Stimulated activated CD8-positive, alpha-beta memory T cell treated with anti-CD3 and anti-CD28 coated beads, Interleukin-4, amount 100 ng/mL, for 4 hours (primary cell): ENCODE data around the gene AOC1.
"Not testable (repeated sequence)": the region's sequence is repeated elsewhere in the genome, so short reads cannot be mapped to it uniquely, and the experiment has no call there.

Experiments used
- DNase-seq, 2 donors: peaks; one replicate each; pipeline ENCODE4 v3.0.0-alpha.2; 2020; ENCODE audit warnings: low read depth in 2 of 2, low spot score in 1 of 2

The AOC1 gene

DNA sequence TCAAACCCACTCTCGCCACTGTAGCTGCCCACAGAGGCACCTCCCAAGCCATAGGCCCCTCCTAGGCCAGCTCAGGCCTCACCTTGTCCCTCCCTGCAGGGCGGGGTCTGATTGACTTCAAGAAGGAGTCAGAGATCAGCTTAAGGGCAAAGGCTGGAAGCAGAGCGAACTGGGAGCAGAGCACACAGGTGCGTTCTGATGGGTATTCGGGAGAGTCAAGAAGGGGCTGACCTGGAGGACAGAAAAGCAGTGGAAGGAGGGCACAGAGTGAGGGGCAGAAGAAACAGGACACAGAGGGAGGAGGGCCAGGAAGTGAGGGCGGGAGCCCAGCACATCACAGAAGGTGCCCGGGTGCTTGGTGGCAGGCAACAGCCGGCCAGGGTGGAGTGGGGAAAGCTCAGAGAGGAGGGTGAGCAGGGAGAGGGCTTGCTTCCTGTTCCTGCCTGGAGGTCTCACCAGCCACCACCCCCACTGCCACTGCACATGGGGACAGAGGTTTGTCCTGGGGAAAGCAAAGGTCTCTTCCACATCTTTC lies at the start of gene AOC1:
TSS of gene AOC1 (plus strand) at position 147 of the 535 bp plus-strand sequence. CDS start 3,954 bp downstream, outside the sequence.
- no peak for DNase-seq

- DNase-seq = no peak
These were observed 49.0 kb upstream of the AOC1 start for GRCh38 chr7:150803161-150803860.

DNA sequence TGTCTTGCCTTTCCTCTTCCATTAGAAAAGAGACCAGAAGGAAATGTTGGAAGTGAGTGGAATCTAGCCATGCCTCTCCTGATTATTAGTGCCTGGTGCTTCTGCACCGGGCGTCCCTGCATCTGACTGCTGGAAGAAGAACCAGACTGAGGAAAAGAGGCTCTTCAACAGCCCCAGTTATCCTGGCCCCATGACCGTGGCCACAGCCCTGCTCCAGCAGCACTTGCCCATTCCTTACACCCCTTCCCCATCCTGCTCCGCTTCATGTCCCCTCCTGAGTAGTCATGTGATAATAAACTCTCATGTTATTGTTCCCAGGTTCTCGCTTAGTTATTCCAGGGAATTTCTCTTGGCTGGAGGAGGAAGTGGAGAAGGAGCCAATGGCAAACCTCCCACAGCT lies 47.5 kb upstream of the AOC1 start:
- DNase-seq = no peak

DNA sequence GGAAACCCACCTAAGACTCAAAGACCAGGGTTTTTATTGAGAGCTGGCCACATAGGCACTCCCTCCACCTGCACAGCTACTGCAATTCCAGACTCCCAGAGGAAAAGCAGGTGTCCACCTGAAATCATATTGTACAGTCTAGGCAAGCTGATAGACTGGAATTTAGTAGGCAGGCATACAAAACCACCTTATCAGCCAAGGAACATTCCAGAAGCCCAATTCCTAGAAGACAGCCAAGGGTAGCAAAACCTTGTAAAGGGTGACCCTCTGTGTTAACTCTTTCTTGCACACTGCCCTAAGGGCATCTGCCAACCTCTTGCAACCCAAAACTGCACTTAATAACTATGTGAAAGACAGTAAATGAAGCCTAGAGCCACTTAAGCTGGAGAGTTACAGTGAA lies 46.5 kb upstream of the AOC1 start:
- no peak for DNase-seq

GRCh38 chr7:150806454-150806853 lies 45.9 kb upstream of the AOC1 start:
- no peak for DNase-seq

DNA sequence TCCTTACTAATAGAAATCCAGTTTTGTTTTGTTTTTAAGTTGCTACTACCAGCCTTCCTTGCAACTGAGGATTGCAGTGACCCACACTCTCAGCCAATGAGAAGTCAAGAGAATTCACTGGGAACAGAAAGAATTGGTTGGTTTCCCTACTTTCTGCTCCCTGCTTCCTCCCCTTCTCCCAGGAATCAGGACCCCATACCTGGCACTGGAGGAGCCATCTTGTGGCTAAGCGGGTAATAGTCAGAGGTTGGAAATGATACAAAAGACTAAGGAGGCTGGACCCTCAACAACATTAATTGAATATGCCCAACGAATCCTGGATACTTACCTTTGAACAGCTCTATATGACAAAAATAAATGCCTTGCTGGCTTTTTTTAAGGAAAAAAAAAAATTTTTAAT lies 45.5 kb upstream of the AOC1 start:
- DNase-seq = no peak

DNA sequence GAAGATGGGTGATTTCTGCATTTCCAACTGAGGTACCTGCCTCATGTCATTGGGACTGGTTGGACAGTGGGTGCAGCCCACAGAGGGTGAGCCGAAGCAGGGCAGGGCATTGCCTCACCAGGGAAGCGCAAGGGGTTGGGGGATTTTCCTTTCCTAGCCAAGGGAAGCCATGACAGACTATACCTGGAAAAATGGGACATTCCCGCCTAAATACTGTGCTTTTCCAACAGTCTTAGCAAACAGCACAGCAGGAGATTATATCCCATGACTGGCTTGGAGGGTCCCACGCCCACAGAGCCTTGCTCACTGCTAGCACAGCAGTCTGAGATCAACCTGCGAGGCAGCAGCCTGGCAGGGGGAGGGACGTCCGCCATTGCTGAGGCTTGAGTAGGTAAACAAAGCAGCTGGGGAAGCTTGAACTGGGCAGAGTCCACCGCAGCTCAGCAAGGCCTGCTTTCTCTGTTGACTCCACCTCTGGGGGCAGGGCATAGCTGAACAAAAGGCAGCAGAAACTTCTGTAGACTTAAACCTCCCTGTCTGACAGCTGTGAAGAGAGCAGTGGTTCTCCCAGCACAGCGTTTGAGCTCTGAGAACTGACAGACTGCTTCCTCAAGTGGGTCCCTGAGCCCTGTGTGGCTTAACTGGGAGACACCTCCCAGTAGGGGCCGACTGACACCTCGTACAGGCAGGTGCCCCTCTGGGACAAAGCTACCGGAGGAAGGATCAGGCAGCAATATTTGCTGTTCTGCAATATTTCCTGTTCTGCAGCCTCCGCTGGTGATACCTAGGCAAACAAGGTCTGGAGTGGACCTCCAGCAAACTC lies 44.5 kb upstream of the AOC1 start:
- DNase-seq = not testable (repeated sequence)

GRCh38 chr7:150814328-150815001 lies 37.9 kb upstream of the AOC1 start:
- no peak for DNase-seq

GRCh38 chr7:150818971-150819370 lies 33.3 kb upstream of the AOC1 start:
- DNase-seq = no peak

GRCh38 chr7:150820148-150820547 lies 32.2 kb upstream of the AOC1 start:
- no peak for DNase-seq

- no peak for DNase-seq
These were observed 31.6 kb upstream of the AOC1 start for GRCh38 chr7:150820578-150821198.

- no peak for DNase-seq
These were observed 29.3 kb upstream of the AOC1 start for GRCh38 chr7:150823043-150823442.

- DNase-seq = no peak
These were observed 28.7 kb upstream of the AOC1 start for GRCh38 chr7:150823484-150824126.

- no peak for DNase-seq
These were observed 27.7 kb upstream of the AOC1 start for GRCh38 chr7:150824379-150825177.

DNA sequence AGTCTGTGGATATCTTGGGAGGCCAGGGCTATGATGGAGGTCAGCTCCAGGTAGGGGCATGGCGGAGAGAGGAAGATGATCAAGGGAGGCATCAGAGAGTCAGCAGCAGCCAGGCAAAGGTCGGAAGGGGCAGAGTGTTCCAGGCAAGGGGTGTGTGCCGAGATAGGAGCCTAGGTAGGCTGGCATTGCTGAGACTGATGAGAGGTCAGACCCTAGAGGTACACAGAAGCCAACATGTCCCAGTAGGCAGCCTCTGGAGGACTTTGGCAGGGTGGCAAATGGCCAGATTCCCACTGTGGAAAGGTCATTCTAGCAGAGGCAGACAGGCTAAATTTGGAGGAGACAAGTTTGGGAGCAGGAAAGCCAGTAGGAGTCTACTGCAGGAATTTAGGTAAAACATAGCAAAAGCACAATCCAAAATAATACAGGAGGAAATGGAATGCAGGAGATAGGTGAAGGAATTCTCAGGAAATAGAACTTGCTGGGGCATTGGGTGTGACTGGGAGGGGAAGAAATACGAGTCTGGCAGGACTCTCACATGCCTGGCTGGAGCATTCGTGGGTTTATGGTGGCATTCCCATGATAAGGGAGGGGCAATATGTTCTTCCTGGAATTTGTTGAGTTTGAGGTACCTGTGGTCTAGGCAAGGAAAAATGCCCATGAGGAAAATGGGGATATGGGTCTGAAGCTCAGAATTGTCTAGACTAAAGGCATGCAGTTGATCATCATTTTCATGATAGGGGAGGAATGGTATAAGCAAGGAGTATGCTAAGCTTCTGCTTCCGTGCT lies 26.1 kb upstream of the AOC1 start:
- DNase-seq = no peak

DNA sequence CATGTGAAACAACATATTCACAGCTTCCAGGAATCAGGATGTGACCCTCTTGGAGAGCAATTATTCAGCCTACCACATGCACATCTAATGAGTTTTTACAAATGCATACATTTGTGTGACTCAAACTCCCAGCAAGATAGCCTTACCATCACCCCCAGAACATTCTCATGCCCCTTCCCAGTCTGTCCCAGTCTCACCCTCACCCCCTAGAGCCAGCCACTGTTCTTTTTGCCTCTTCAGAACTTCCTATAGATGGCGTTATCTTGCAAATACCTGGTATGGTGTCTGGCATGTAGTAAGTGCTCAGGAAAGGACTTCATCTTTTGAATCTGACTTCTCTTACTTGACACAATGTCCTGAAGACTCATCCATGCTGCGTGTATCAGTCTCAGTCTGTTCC lies 23.9 kb upstream of the AOC1 start:
- no peak for DNase-seq

GRCh38 chr7:150829426-150829825 lies 22.9 kb upstream of the AOC1 start:
- DNase-seq = no peak

GRCh38 chr7:150830937-150831336 lies 21.4 kb upstream of the AOC1 start:
- no peak for DNase-seq

GRCh38 chr7:150831851-150832250 lies 20.5 kb upstream of the AOC1 start:
- no peak for DNase-seq
